Ureter (tissue), 1 donor: Measurements from ENCODE around the gene GALNT12. TPM values are rescaled to one million over a fixed set of nuclear protein-coding genes. Genes with fewer than 3 reads are reported as not detected.
A peak's percentile ranks its signal among the peaks of the same experiment; 100 is the strongest.

Source experiments
- DNase-seq: peaks from one replicate; pipeline ENCODE4 v3.0.0-alpha.2; 2020; ENCODE audit warnings: low spot score
- total RNA-seq: library from RNA; stranded (reverse); gene quantifications from one replicate; pipeline ENCODE4 v1.2.4, GENCODE V29; 2023
- donor health status: DM: yes; HTN: yes; CAD: no.

Gene GALNT12
- total RNA-seq, 1 donor from 2014 or later: 38.5 TPM

- no peak for DNase-seq
Measured at GRCh38 chr9:98783518-98784226, 23.8 kb upstream of the GALNT12 start.

GRCh38 chr9:98784831-98785806, 22.4 kb upstream of the GALNT12 start:
- peak; percentile 25 for DNase-seq

- peak; percentile 31 for DNase-seq
Measured at GRCh38 chr9:98786750-98787510, 20.5 kb upstream of the GALNT12 start.

GRCh38 chr9:98787766-98788335, 19.6 kb upstream of the GALNT12 start:
- DNase-seq: peak; percentile 37

- no peak for DNase-seq
Measured at GRCh38 chr9:98789483-98790133, 17.9 kb upstream of the GALNT12 start.

- no peak for DNase-seq
Measured at GRCh38 chr9:98790134-98790841, 17.2 kb upstream of the GALNT12 start.

- DNase-seq: peak; percentile 89
Measured at GRCh38 chr9:98790842-98791607, 16.4 kb upstream of the GALNT12 start.

GRCh38 chr9:98791608-98792490, 15.6 kb upstream of the GALNT12 start:
- DNase-seq: no peak

- peak; percentile 29 for DNase-seq
Measured at GRCh38 chr9:98793031-98793430, 14.4 kb upstream of the GALNT12 start.

GRCh38 chr9:98794802-98795201, 12.7 kb upstream of the GALNT12 start:
- peak; percentile 29 for DNase-seq

- DNase-seq: peak; percentile 44
Measured at GRCh38 chr9:98795295-98795955, 12.0 kb upstream of the GALNT12 start.

- peak; percentile 43 for DNase-seq
Measured at GRCh38 chr9:98795970-98796363, 11.5 kb upstream of the GALNT12 start.

GRCh38 chr9:98796364-98797101, 10.9 kb upstream of the GALNT12 start, which contains the start of gene ANKS6:
ANKS6 (minus strand) TSS chr9:98796555; CDS start chr9:98796491, 64 bp downstream.
- DNase-seq: peak; percentile 79

GRCh38 chr9:98797491-98797890, 10.0 kb upstream of the GALNT12 start:
- peak; percentile 35 for DNase-seq

GRCh38 chr9:98798254-98798653, 9.2 kb upstream of the GALNT12 start:
- DNase-seq: no peak

- DNase-seq: no peak
Measured at GRCh38 chr9:98801561-98801960, 5.9 kb upstream of the GALNT12 start.

GRCh38 chr9:98801969-98802371, 5.5 kb upstream of the GALNT12 start:
- DNase-seq: no peak
